ENCODE results near the gene RCAN3.

GRCh38 chr1:24477309-24477708, 25.3 kb upstream of the RCAN3 start:
- TF ChIP-seq CTCF (IDR thresholded peaks at IDR 0.05 in 2 of 3, conservative IDR thresholded peaks at IDR 0.05 in 1 of 3; ENCODE audit: control insufficient read depth in 2 of 3, extremely low read depth in 1 of 3, insufficient read depth in 1 of 3, low read depth in 3 of 3, low read length in 3 of 3) (no peak), TARDBP (IDR thresholded peaks at IDR 0.05; ENCODE audit: borderline replicate concordance) (no peak), BCL3 (IDR thresholded peaks at IDR 0.05; ENCODE audit: borderline replicate concordance, insufficient read depth, low read depth, low read length, poor library complexity, severe bottlenecking) (no peak), E2F4 (IDR thresholded peaks at IDR 0.05; ENCODE audit: low read depth, low read length) (no peak), MTA3 (IDR thresholded peaks at IDR 0.05; ENCODE audit: borderline replicate concordance, low read length) (no peak), POLR2A (IDR thresholded peaks at IDR 0.05; ENCODE audit: low read depth, low read length) (no peak), ZBTB33 (IDR thresholded peaks at IDR 0.05) (no peak), TAF1 (IDR thresholded peaks at IDR 0.05; ENCODE audit: borderline replicate concordance, low read depth, low read length) (no peak), SUZ12 (IDR thresholded peaks at IDR 0.05; ENCODE audit: unreplicated experiment) (no peak), CHD2 (IDR thresholded peaks at IDR 0.05; ENCODE audit: borderline replicate concordance, low read depth, low read length) (no peak)
- TF ChIP-seq, protein P1, sequence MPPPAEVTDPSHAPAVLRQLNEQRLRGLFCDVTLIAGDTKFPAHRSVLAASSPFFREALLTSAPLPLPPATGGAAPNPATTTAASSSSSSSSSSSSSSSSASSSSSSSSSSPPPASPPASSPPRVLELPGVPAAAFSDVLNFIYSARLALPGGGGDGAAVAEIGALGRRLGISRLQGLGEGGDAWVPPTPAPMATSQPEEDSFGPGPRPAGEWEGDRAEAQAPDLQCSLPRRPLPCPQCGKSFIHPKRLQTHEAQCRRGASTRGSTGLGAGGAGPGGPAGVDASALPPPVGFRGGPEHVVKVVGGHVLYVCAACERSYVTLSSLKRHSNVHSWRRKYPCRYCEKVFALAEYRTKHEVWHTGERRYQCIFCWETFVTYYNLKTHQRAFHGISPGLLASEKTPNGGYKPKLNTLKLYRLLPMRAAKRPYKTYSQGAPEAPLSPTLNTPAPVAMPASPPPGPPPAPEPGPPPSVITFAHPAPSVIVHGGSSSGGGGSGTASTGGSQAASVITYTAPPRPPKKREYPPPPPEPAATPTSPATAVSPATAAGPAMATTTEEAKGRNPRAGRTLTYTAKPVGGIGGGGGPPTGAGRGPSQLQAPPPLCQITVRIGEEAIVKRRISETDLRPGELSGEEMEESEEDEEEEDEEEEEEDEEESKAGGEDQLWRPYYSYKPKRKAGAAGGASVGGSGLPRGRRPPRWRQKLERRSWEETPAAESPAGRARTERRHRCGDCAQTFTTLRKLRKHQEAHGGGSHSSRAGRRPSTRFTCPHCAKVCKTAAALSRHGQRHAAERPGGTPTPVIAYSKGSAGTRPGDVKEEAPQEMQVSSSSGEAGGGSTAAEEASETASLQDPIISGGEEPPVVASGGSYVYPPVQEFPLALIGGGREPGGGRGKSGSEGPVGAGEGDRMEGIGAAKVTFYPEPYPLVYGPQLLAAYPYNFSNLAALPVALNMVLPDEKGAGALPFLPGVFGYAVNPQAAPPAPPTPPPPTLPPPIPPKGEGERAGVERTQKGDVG (CRISPR knock-in tag; IDR thresholded peaks at IDR 0.05): no peak

Data from GM12878 (cell line).